ENCODE results near the gene PIBF1. TPM values are rescaled to one million over a fixed set of nuclear protein-coding genes. Genes with fewer than 3 reads are reported as not detected.
A peak's percentile ranks its signal among the peaks of the same experiment; 100 is the strongest.

Gene PIBF1
- total RNA-seq, 1 donor from 2014 or later = 28.3 TPM

DNA sequence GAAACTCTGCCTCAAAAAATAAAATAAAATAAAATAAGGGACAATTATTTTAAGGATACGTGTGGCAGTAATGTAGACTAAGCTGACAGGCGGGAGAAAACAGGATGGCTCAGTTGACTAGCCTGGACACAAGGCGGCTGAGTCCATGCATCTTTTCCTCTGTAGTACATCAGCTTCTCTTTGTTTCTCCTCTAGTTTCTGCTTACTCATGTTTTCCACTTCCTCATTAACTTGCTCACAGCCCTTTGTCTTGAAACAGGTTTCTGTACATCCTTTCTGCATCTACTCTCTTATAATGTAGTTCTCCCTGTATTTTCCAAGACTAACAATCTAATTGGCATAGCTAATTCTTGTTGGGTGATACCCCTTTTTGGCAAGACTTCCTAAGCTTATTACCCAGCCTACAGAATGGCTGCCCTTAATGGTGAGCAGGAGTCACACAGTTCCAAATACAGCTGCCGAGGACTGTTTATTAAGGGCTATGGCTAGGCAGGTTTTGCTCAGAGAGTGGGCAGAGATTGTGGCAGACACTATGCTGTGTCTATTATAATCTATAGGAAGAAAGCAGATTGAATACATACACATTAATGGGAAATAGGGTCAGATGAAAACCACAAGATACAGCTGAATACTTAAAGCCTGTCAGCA is 218.2 kb downstream of the PIBF1 start:
- TF ChIP-seq, protein P1, sequence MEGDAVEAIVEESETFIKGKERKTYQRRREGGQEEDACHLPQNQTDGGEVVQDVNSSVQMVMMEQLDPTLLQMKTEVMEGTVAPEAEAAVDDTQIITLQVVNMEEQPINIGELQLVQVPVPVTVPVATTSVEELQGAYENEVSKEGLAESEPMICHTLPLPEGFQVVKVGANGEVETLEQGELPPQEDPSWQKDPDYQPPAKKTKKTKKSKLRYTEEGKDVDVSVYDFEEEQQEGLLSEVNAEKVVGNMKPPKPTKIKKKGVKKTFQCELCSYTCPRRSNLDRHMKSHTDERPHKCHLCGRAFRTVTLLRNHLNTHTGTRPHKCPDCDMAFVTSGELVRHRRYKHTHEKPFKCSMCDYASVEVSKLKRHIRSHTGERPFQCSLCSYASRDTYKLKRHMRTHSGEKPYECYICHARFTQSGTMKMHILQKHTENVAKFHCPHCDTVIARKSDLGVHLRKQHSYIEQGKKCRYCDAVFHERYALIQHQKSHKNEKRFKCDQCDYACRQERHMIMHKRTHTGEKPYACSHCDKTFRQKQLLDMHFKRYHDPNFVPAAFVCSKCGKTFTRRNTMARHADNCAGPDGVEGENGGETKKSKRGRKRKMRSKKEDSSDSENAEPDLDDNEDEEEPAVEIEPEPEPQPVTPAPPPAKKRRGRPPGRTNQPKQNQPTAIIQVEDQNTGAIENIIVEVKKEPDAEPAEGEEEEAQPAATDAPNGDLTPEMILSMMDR (IDR thresholded peaks at IDR 0.05) = no peak
- intact Hi-C loops (cut with DNase I) = no loop called here
- H3K9me3 ChIP-seq = no peaks in the 10 kb centered on the region
- ATAC-seq = peak; percentile 36
- H3K36me3 ChIP-seq = peaks cover 10% of the 10 kb centered on the region
- H3K4me1 ChIP-seq = no peaks in the 10 kb centered on the region
- no peak overlapping the region for H3K27ac ChIP-seq
- H3K27me3 ChIP-seq = no peaks in the 10 kb centered on the region
- no peak for DNase-seq
- no peak overlapping the region for H3K4me3 ChIP-seq

DNA sequence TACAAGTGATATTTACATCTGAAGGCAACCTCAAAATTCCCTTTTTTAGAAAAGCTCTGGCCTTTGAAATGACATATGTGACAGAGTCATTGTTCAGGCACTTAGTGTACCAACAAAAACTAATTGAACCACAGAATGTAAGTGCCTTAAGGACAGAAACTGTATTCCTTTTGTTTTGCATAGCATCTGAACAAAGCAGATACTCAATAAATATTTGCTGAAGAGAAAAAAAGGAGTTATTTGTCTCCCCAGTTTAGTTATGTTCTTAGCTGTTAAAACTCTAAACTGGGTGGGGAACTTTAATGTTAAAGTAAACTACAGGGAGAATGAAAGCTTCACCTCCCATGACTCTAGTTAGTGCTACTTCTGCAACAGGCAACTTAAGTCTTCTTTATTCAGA is 220.0 kb downstream of the PIBF1 start:
- Histone ChIP-seq H3K27ac (no peak overlapping the region), H3K4me3 (no peak overlapping the region), H3K27me3 (no peaks in the 10 kb centered on the region), H3K9me3 (no peaks in the 10 kb centered on the region), H3K4me1 (no peaks in the 10 kb centered on the region), H3K36me3 (peaks cover 10% of the 10 kb centered on the region)
- no peak for ATAC-seq
- intact Hi-C loops (cut with DNase I) = no loop called here
- DNase-seq = no peak
- TF ChIP-seq, protein P1 (IDR thresholded peaks at IDR 0.05) = no peak

DNA sequence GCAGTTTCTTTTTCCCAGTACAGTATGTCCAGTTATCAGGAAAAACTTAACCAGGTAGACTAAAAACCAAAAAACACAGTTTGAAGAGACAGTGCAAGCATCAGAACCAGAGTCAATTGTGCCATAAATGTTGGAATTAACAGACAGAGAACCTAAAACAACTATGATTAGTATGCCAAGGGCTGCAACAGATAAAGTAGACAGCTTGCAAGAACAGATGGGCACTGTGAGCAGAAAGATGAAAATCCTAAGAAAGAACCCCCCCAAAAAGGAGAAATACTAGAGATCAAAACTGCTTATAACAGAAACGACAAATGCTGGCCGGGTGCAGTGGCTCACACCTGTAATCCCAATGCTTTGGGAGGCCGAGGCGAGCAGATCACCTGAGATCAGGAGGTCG is 229.8 kb downstream of the PIBF1 start:
- ATAC-seq (no peak), DNase-seq (no peak)
- TF ChIP-seq, protein P1 (IDR thresholded peaks at IDR 0.05) = no peak
- Histone ChIP-seq H3K4me1 (no peaks in the 10 kb centered on the region), H3K27ac (no peak overlapping the region), H3K9me3 (no peaks in the 10 kb centered on the region), H3K4me3 (no peak overlapping the region), H3K27me3 (no peaks in the 10 kb centered on the region), H3K36me3 (peaks cover 8% of the 10 kb centered on the region)
- intact Hi-C loops (cut with DNase I) = no loop called here

DNA sequence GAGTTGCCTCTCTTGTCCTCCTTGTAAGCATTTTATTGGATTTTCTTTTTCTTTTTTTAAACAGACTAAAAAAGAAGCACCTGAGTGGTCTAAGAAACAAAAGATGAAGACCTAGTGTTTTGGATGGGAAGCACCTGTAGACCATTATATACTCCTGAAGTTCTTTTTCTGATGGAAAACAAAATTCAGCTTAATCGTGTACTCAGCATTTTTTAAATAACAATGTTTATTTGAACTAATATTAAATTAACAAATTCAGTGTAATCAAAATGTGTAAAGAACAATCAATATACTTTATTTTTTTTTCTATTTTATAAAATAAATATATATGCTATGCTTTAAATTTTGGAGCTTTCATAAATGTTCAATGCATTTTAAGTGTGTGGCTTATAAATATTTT is 233.9 kb downstream of the PIBF1 start:
- H3K27me3 ChIP-seq = no peaks in the 10 kb centered on the region
- H3K36me3 ChIP-seq = peaks cover 5% of the 10 kb centered on the region
- no peaks in the 10 kb centered on the region for H3K4me1 ChIP-seq
- DNase-seq (no peak), ATAC-seq (no peak)
- intact Hi-C loops (cut with DNase I) = no loop called here
- no peak overlapping the region for H3K4me3 ChIP-seq
- TF ChIP-seq, protein P1 (IDR thresholded peaks at IDR 0.05) = no peak
- H3K27ac ChIP-seq = no peak overlapping the region
- H3K9me3 ChIP-seq = no peaks in the 10 kb centered on the region

DNA sequence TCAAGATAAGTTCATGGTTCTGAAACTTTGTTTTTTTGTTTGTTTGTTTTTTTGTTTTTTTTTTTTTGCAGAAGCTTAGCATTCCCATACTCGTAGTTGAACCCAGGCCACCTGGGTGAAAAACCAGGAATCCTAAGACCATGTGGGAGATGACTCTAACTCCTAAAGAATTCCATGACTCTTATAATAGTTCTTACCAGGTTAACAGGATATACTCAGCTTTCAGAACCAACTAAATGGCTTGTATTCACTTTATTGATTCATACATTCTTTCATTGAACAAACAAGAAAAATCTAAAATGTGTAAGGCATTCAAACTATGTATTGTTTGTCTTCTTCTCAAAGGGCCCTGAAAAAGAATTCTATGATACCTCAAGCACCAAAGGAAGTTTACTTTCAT is 236.4 kb downstream of the PIBF1 start:
- intact Hi-C loops (cut with DNase I) = no loop called here
- DNase-seq (no peak), ATAC-seq (no peak)
- Histone ChIP-seq H3K4me3 (no peak overlapping the region), H3K9me3 (no peaks in the 10 kb centered on the region), H3K4me1 (no peaks in the 10 kb centered on the region), H3K27me3 (no peaks in the 10 kb centered on the region), H3K27ac (no peak overlapping the region), H3K36me3 (peaks cover 5% of the 10 kb centered on the region)
- TF ChIP-seq, protein P1 (IDR thresholded peaks at IDR 0.05) = no peak

All from upper lobe of right lung (tissue), 1 donor.